Measurements from ENCODE around the gene ARL3.
A peak's percentile ranks its signal among the peaks of the same experiment; 100 is the strongest.

The ARL3 gene

GRCh38 chr10:102653060-102653459, 61.1 kb downstream of the ARL3 start:
- H3K4me3 ChIP-seq (ENCODE audit: low read depth, low read length) = no peak overlapping the region

GRCh38 chr10:102652170-102652916, 61.9 kb downstream of the ARL3 start:
- H3K4me3 ChIP-seq (ENCODE audit: low read depth, low read length) = no peak overlapping the region

- no peak overlapping the region for H3K4me3 ChIP-seq (ENCODE audit: low read depth, low read length)
Measured at GRCh38 chr10:102651455-102652169, 62.6 kb downstream of the ARL3 start.

- H3K4me3 ChIP-seq (ENCODE audit: low read depth, low read length) = no peak overlapping the region
Measured at GRCh38 chr10:102650655-102651454, 63.3 kb downstream of the ARL3 start.

GRCh38 chr10:102649797-102650654, 64.2 kb downstream of the ARL3 start:
- H3K4me3 ChIP-seq (ENCODE audit: low read depth, low read length) = no peak overlapping the region

GRCh38 chr10:102648889-102649796, 65.1 kb downstream of the ARL3 start:
- no peak overlapping the region for H3K4me3 ChIP-seq (ENCODE audit: low read depth, low read length)

- no peak overlapping the region for H3K4me3 ChIP-seq (ENCODE audit: low read depth, low read length)
Measured at GRCh38 chr10:102648269-102648888, 65.8 kb downstream of the ARL3 start.

- no peak overlapping the region for H3K4me3 ChIP-seq (ENCODE audit: low read depth, low read length)
Measured at GRCh38 chr10:102647443-102648268, 66.5 kb downstream of the ARL3 start.

- peak overlapping the region; percentile 72 for H3K4me3 ChIP-seq (ENCODE audit: low read depth, low read length)
Measured at GRCh38 chr10:102646610-102647442, 67.4 kb downstream of the ARL3 start.

GRCh38 chr10:102645741-102646609, 68.2 kb downstream of the ARL3 start:
- H3K4me3 ChIP-seq (ENCODE audit: low read depth, low read length) = peak overlapping the region; percentile 72

GRCh38 chr10:102645388-102645740, 68.8 kb downstream of the ARL3 start:
- peak overlapping the region; percentile 72 for H3K4me3 ChIP-seq (ENCODE audit: low read depth, low read length)

GRCh38 chr10:102644646-102645387, 69.4 kb downstream of the ARL3 start:
- peak overlapping the region; percentile 72 for H3K4me3 ChIP-seq (ENCODE audit: low read depth, low read length)

- H3K4me3 ChIP-seq (ENCODE audit: low read depth, low read length) = peak within 1 kb of the TSS; percentile 72
Measured at GRCh38 chr10:102644066-102644645, 70.0 kb downstream of the ARL3 start, which contains the start of gene TRIM8. Gene TRIM8 (plus strand): TSS chr10:102644479. CDS start chr10:102644618, 139 bp downstream.

GRCh38 chr10:102643336-102644065, 70.7 kb downstream of the ARL3 start:
- H3K4me3 ChIP-seq (ENCODE audit: low read depth, low read length) = peak overlapping the region; percentile 72
